Cardiac muscle cell (in vitro differentiated cells and primary cell): ENCODE data around the gene CTAG1B. TPM values are rescaled to one million over a fixed set of nuclear protein-coding genes. Genes with fewer than 3 reads are reported as not detected.
"Not testable (repeated sequence)": the region's sequence is repeated elsewhere in the genome, so short reads cannot be mapped to it uniquely, and the experiment has no call there.

ENCODE experiments used
- DNase-seq, 2 donors: peaks; one replicate each; pipeline versions ENCODE4 v3.0.0 to v3.0.0-alpha.2; 2010 to 2017; ENCODE audit warnings: low read depth in 1 of 2, low spot score in 1 of 2
- H3K27ac ChIP-seq: fragments of 200-600 bp; sonication (generic); 2 replicates; pipeline ENCODE4 v1.5.1; 2016
- H3K27me3 ChIP-seq: fragments of 200-600 bp; sonication (generic); 2 replicates; pipeline ENCODE4 v1.6.0; 2016; ENCODE audit warnings: control low read depth
- H3K36me3 ChIP-seq: fragments of 200-600 bp; sonication (generic); 2 replicates; pipeline ENCODE4 v1.5.1; 2016; ENCODE audit warnings: control low read depth
- H3K4me1 ChIP-seq: fragments of 200-600 bp; sonication (generic); 2 replicates; pipeline ENCODE4 v1.8.1; 2017; ENCODE audit warnings: low read depth, mild to moderate bottlenecking, mixed run types
- H3K4me3 ChIP-seq: fragments of 200-600 bp; sonication (generic); 2 replicates; pipeline ENCODE4 v1.5.1; 2016; ENCODE audit warnings: mild to moderate bottlenecking
- H3K9me3 ChIP-seq: fragments of 200-600 bp; sonication (generic); 2 replicates; pipeline ENCODE4 v1.5.1; 2017; ENCODE audit warnings: low read depth, mild to moderate bottlenecking, control low read depth
- polyA plus RNA-seq: library from polyadenylated mRNA; unstranded; fragments of >200 nt; fragmentation: Nextera tagmentation; extraction: Ambion mirVana; gene quantifications from 2 replicates; pipeline ENCODE4 v1.2.1, GENCODE V29; 2016
- total RNA-seq: library from RNA; depleted of rRNA; stranded (reverse); fragments of >200 nt; gene quantifications from 2 replicates; pipeline ENCODE4 v1.2.3, GENCODE V29; 2016
- TF ChIP-seq, protein P1 (sequence below): IDR thresholded peaks from 2 replicates; pipeline ENCODE4 v1.5.1; 2012; ENCODE audit warnings: low read depth, mild to moderate bottlenecking, low read length

The CTAG1B gene
- total and polyA plus RNA-seq, 2 experiments from 2014 or later = not detected

DNA sequence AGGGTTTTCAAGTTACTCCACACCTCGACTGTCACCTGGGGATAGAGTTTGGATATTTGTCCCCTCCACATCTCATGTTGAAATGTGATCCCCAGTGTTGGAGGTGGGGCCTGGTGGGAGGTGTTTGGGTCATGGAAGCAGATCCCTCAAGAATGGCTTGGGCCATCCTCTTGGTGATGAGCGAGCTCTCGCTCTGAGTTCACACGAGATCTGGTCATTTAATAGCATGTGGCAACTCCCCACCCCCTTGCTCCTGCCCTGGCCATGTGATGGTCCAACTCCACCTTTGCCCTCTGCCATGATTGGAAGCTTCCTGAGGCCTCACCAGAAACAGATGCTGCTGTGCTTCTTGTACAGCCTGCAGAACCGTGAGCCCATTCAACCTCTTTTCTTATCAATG, 25.9 kb downstream of the CTAG1B start:
- TF ChIP-seq, protein P1, sequence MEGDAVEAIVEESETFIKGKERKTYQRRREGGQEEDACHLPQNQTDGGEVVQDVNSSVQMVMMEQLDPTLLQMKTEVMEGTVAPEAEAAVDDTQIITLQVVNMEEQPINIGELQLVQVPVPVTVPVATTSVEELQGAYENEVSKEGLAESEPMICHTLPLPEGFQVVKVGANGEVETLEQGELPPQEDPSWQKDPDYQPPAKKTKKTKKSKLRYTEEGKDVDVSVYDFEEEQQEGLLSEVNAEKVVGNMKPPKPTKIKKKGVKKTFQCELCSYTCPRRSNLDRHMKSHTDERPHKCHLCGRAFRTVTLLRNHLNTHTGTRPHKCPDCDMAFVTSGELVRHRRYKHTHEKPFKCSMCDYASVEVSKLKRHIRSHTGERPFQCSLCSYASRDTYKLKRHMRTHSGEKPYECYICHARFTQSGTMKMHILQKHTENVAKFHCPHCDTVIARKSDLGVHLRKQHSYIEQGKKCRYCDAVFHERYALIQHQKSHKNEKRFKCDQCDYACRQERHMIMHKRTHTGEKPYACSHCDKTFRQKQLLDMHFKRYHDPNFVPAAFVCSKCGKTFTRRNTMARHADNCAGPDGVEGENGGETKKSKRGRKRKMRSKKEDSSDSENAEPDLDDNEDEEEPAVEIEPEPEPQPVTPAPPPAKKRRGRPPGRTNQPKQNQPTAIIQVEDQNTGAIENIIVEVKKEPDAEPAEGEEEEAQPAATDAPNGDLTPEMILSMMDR = no peak
- no peak overlapping the region for H3K4me3 ChIP-seq
- H3K9me3 ChIP-seq = no peaks in the 10 kb centered on the region
- no peaks in the 10 kb centered on the region for H3K36me3 ChIP-seq
- no peak overlapping the region for H3K27ac ChIP-seq
- DNase-seq = no peak
- H3K27me3 ChIP-seq = no peaks in the 10 kb centered on the region
- no peaks in the 10 kb centered on the region for H3K4me1 ChIP-seq

DNA sequence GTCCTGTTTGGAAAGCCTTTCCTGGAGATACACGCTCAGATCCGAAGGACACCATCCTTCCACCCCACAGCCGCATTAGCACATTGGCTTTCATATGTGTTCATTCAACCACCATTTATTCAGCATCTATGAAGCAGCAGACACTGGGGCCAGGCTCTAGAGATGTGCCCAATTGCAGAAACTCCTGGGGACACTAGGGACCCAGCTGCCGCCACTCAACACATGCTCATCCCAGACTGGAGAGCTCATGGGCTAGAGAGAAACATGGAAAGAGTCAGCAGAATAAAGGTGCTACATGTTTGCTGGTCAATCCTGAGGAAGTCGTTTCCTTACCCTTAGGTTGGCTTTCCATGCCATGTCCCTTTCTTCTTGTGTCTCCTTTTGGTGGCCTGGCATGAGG, 26.6 kb downstream of the CTAG1B start:
- Histone ChIP-seq H3K9me3 (no peaks in the 10 kb centered on the region), H3K36me3 (no peaks in the 10 kb centered on the region), H3K4me3 (no peak overlapping the region), H3K4me1 (no peaks in the 10 kb centered on the region), H3K27ac (no peak overlapping the region), H3K27me3 (no peaks in the 10 kb centered on the region)
- TF ChIP-seq, protein P1 = no peak
- DNase-seq = no peak

DNA sequence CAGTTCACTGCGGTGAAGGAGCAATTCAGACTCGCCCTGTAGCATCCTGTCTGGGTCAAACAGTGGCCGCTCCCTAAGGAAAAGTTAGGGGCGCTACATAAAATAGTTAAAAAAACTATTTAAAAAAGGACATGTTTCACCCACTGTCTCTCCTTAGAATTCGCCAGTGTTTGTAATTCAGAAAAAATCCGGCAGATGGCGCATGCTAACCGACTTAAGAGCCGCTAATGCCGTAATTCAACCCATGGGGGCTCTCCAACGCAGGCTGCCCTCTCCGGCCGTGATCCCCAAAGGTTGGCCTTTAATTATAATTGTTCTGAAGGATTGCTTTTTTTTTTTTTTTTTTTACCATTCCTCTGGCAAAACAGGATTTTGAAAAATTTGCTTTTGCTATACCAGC, 28.7 kb downstream of the CTAG1B start:
- not testable (repeated sequence) for H3K4me1 ChIP-seq, H3K9me3 ChIP-seq

DNA sequence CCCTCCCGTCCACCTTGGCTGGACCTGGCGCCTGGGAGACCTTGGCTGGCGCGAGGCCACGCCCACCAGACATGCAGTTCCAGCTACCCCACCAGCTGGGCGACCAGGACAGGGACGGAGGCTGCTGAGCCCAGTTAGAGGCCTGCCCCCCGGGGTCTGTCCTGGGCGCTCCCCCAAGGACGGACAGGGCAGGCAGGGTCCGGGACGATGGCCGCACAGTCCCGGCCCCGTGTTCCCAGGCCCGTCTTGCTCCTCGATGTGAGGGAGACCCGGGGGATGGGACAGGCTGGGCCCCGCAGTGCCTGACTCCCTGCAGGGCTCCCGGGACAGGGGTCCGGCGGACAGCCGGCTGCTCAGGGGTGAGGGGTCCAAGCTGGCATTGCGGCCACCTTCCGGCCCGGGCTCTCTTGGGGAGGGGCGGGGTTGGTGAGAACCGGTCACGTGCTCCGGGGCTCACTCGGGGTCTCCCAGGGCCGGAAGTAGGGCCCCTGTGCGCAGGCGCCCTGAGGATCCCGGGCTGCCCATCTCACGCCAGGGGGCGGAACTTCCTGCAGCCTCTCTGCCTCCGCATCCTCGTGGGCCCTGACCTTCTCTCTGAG, 34.4 kb downstream of the CTAG1B start, which contains the start of gene CTAG1A:
Gene CTAG1A, plus strand, starts transcription at position 549 of the 599 bp plus-strand sequence. CDS start 74 bp downstream, outside the sequence.
- not testable (repeated sequence) for H3K9me3 ChIP-seq, H3K27ac ChIP-seq, H3K4me1 ChIP-seq, H3K4me3 ChIP-seq, DNase-seq, H3K36me3 ChIP-seq, H3K27me3 ChIP-seq

More for the DNA sequence above, 28.7 kb downstream of the CTAG1B start:
- not testable (repeated sequence) for H3K36me3 ChIP-seq, H3K4me3 ChIP-seq, H3K27me3 ChIP-seq, DNase-seq, H3K27ac ChIP-seq

DNA sequence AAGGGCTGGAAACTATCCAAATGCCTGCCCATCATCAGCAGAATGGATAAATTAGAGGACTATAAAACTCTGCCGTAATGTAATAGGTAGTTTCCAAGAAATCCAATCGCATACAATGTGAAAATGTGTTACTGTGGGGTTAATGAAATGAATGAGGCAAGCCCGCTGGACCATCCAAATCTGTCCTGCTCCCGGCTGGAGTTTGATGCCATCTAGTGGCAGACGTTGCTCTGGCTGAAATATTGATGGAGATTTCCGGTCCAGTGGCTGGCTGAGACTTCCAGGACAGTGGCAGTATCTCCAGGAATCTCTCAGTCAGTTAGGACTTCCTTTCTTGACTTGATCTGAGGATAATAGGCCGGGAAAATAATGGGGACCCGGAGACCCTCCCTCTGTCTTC, 36.1 kb downstream of the CTAG1B start:
- H3K36me3 ChIP-seq, H3K27ac ChIP-seq, DNase-seq, H3K9me3 ChIP-seq, H3K4me1 ChIP-seq, H3K27me3 ChIP-seq, H3K4me3 ChIP-seq: not testable (repeated sequence)

DNA sequence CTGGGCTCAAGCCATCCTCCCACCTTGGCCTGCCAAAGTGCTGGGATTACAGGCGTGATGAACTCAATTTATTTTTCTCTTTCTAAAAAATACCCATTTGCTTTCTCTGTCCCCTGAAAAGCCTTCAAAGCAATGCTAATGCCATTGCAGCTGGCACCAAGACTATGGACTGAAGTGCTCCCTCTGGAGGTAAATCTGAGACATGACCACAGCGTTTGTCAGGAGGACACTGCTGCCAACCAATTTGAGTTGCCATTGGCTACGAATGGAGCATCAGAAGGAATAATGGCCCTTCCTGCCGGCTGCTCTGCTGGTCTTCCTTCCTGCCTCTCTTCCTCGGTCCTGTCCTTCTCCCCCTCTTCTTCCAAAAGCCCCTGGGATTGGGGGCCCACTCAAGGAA, 44.0 kb downstream of the CTAG1B start:
- H3K4me1 ChIP-seq, DNase-seq, H3K4me3 ChIP-seq, H3K36me3 ChIP-seq, H3K27me3 ChIP-seq, H3K27ac ChIP-seq, H3K9me3 ChIP-seq: not testable (repeated sequence)

DNA sequence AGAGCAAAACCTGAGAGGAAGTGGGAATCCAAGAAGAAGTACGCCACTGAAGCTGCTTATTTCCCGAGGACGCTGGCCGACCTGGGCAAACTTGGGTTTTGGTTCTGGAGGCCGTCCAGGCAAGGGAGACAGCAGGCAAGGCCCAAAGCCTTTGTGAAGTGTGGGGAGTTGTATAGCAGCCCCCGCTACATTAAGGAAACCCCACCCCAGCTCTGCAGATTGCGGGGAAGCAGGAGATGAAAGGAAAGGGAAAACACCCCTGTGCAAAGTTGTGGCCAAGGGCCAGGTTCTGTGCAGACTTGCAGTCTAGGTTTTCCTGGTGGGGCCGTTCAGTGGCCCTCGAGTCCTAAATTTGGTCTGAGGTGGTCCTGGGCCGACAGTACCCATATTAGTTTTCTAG, 46.0 kb downstream of the CTAG1B start:
- not testable (repeated sequence) for H3K27ac ChIP-seq, H3K9me3 ChIP-seq, DNase-seq, H3K4me3 ChIP-seq, H3K36me3 ChIP-seq, H3K27me3 ChIP-seq, H3K4me1 ChIP-seq

DNA sequence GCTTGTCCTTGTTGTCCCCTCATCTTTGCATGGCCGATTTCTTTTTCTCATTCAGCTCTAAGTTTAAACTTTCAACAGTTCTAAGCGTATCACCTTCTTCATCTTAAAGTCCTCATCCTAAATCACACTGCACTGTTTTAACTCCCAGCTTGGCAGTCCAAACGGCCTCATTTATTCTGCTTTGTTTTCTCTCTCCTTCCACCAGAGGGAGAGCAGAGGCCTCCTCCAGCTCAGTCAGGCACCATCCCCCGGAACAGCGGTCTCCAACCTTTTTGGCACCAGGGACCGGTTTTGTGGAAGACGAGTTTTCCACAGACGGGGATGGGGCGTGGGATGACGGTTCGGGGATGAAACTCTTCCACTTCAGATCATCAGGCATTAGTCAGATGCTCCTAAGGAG, 48.7 kb downstream of the CTAG1B start:
- H3K9me3 ChIP-seq, DNase-seq, H3K4me1 ChIP-seq, H3K27me3 ChIP-seq, H3K4me3 ChIP-seq, H3K27ac ChIP-seq, H3K36me3 ChIP-seq: not testable (repeated sequence)

Other genes with a start within 250 kb of the CTAG1B start
- gene FLNA, start 244.6 kb downstream of the CTAG1B start, total RNA-seq = 405 and 447 TPM in 2 replicates
- gene FLNA, start 244.6 kb downstream of the CTAG1B start, polyA plus RNA-seq = 250 and 341 TPM in 2 replicates
- 56.9 and 66.2 TPM in 2 replicates for gene EMD, start 240.0 kb downstream of the CTAG1B start, total RNA-seq
- 77.7 and 91.2 TPM in 2 replicates for gene EMD, start 240.0 kb downstream of the CTAG1B start, polyA plus RNA-seq
- 2,299 and 4,006 TPM in 2 replicates for gene RPL10, start 220.9 kb downstream of the CTAG1B start, total RNA-seq
- gene RPL10, start 220.9 kb downstream of the CTAG1B start, polyA plus RNA-seq = 1,000 and 1,150 TPM in 2 replicates
- gene DNASE1L1, start 210.0 kb downstream of the CTAG1B start, total RNA-seq = 34.3 and 40.4 TPM in 2 replicates
- gene DNASE1L1, start 210.0 kb downstream of the CTAG1B start, polyA plus RNA-seq = 24.8 and 26.1 TPM in 2 replicates
- gene TAFAZZIN, start 207.7 kb downstream of the CTAG1B start, total RNA-seq = 37.4 and 52.1 TPM in 2 replicates
- gene TAFAZZIN, start 207.7 kb downstream of the CTAG1B start, polyA plus RNA-seq = 59.7 and 65.0 TPM in 2 replicates
- gene ATP6AP1, start 190.6 kb downstream of the CTAG1B start, total RNA-seq = 52.4 and 71.8 TPM in 2 replicates
- gene ATP6AP1, start 190.6 kb downstream of the CTAG1B start, polyA plus RNA-seq = 132 and 155 TPM in 2 replicates
- gene GDI1, start 182.1 kb downstream of the CTAG1B start, total RNA-seq = 159 and 190 TPM in 2 replicates
- gene GDI1, start 182.1 kb downstream of the CTAG1B start, polyA plus RNA-seq = 131 and 144 TPM in 2 replicates
- 81.8 and 86.1 TPM in 2 replicates for gene FAM50A, start 175.1 kb downstream of the CTAG1B start, total RNA-seq
- gene FAM50A, start 175.1 kb downstream of the CTAG1B start, polyA plus RNA-seq = 133 and 147 TPM in 2 replicates
- 13.6 and 13.7 TPM in 2 replicates for gene PLXNA3, start 161.0 kb downstream of the CTAG1B start, total RNA-seq
- gene PLXNA3, start 161.0 kb downstream of the CTAG1B start, polyA plus RNA-seq = 23.3 and 27.4 TPM in 2 replicates
- gene LAGE3, start 140.0 kb downstream of the CTAG1B start, total RNA-seq = 71.2 and 82.7 TPM in 2 replicates
- 63.5 and 71.4 TPM in 2 replicates for gene LAGE3, start 140.0 kb downstream of the CTAG1B start, polyA plus RNA-seq
- gene UBL4A, start 132.7 kb downstream of the CTAG1B start, total RNA-seq = 65.2 and 103 TPM in 2 replicates
- gene UBL4A, start 132.7 kb downstream of the CTAG1B start, polyA plus RNA-seq = 53.4 and 60.7 TPM in 2 replicates
- gene SLC10A3, start 128.7 kb downstream of the CTAG1B start, total RNA-seq = 31.1 and 47.3 TPM in 2 replicates
- gene SLC10A3, start 128.7 kb downstream of the CTAG1B start, polyA plus RNA-seq = 25.9 and 29.9 TPM in 2 replicates
- gene FAM3A, start 103.0 kb downstream of the CTAG1B start, total RNA-seq = 121 and 140 TPM in 2 replicates
- 112 and 136 TPM in 2 replicates for gene FAM3A, start 103.0 kb downstream of the CTAG1B start, polyA plus RNA-seq
- 30.7 and 36.0 TPM in 2 replicates for gene G6PD, start 72.4 kb downstream of the CTAG1B start, total RNA-seq
- 7.7 and 9.9 TPM in 2 replicates for gene G6PD, start 72.4 kb downstream of the CTAG1B start, polyA plus RNA-seq
- gene IKBKG, start 71.7 kb downstream of the CTAG1B start, total RNA-seq = 15.1 and 18.7 TPM in 2 replicates
- 13.6 and 23.5 TPM in 2 replicates for gene IKBKG, start 71.7 kb downstream of the CTAG1B start, polyA plus RNA-seq
- gene CTAG1A, start 34.1 kb downstream of the CTAG1B start, total RNA-seq = not detected in 2 replicates
- gene CTAG1A, start 34.1 kb downstream of the CTAG1B start, polyA plus RNA-seq = not detected in 2 replicates
- not detected in 2 replicates for gene CTAG2, start 34.3 kb upstream of the CTAG1B start, total RNA-seq
- not detected in 2 replicates for gene CTAG2, start 34.3 kb upstream of the CTAG1B start, polyA plus RNA-seq
- gene GAB3, start 131.8 kb upstream of the CTAG1B start, total RNA-seq = 0.45 and 0.60 TPM in 2 replicates
- gene GAB3, start 131.8 kb upstream of the CTAG1B start, polyA plus RNA-seq = 0.17 TPM in 1 of 2 replicates, not detected in the other
- gene DKC1, start 143.6 kb upstream of the CTAG1B start, total RNA-seq = 15.1 and 30.9 TPM in 2 replicates
- gene DKC1, start 143.6 kb upstream of the CTAG1B start, polyA plus RNA-seq = 22.8 and 36.0 TPM in 2 replicates
- 22.5 and 24.1 TPM in 2 replicates for gene MPP1, start 186.2 kb upstream of the CTAG1B start, total RNA-seq
- gene MPP1, start 186.2 kb upstream of the CTAG1B start, polyA plus RNA-seq = 28.5 and 36.4 TPM in 2 replicates
- gene SMIM9, start 215.4 kb upstream of the CTAG1B start, total RNA-seq = not detected in 2 replicates
- not detected in 2 replicates for gene SMIM9, start 215.4 kb upstream of the CTAG1B start, polyA plus RNA-seq